ENCODE measurements around the gene USB1.
A peak's percentile ranks its signal among the peaks of the same experiment; 100 is the strongest.
"Not testable (repeated sequence)": the region's sequence is repeated elsewhere in the genome, so short reads cannot be mapped to it uniquely, and the experiment has no call there.

USB1 gene

DNA sequence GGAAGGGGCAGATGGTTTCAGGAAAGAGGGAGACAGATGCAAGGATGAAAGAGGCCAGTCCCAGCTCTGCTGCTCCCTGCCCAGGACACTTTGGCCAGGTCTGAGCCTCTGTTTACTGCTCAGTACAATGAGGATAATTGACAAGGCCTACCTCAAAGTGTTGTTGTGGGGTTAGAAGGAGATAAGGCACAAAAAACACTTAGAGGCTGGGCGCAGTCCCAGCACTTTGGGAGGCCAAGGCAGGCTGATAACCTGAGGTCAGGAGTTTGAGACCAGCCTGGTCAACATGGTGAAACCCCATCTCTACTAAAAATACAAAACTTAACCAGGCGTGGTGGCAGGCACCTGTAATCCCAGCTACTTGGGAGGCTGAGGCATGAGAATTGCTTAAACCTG is 23.1 kb upstream of the USB1 start:
- not testable (repeated sequence) for H3K9me3 Mint-ChIP-seq; H3K27ac Mint-ChIP-seq; H3K4me1 Mint-ChIP-seq (ENCODE audit: low read depth); DNase-seq (ENCODE audit: low spot score); H3K36me3 Mint-ChIP-seq (ENCODE audit: low read depth); H3K27me3 Mint-ChIP-seq (ENCODE audit: low read depth); H3K4me3 Mint-ChIP-seq

DNA sequence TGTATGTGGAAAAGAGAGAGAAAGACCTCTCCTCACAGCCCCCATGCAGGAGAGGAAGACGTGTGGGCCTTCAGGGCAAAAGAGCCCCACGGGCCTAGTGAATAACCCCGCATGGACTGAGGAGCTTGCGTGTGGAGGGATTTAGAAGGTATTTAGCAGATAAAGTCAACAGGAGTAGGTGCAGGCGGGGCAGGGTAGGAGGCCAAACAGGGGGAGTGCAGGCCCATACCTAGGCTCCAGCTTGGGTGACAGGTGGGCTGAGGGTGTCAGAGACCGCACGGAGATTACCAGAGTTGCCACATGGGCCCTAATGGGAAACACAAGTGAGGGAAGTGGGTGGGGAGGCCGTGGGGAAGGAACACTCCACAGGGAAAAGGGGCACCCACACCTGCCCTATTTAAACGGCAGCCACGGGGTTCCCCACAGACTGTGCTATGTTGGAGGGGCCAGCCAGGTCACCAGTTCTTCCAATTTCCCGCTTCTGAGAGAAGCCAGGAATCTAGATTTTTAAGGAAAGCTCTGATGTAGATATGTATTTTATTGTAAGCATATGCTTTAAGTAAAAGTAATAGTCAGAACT is 22.1 kb upstream of the USB1 start:
- Mint-ChIP-seq H3K27ac (no peak overlapping the region), H3K27me3 (ENCODE audit: low read depth) (peaks cover 3% of the 10 kb centered on the region), H3K36me3 (ENCODE audit: low read depth) (no peaks in the 10 kb centered on the region), H3K9me3 (no peaks in the 10 kb centered on the region), H3K4me1 (ENCODE audit: low read depth) (peaks cover under 1% of the 10 kb centered on the region), H3K4me3 (no peak overlapping the region)
- no peak for DNase-seq (ENCODE audit: low spot score)

DNA sequence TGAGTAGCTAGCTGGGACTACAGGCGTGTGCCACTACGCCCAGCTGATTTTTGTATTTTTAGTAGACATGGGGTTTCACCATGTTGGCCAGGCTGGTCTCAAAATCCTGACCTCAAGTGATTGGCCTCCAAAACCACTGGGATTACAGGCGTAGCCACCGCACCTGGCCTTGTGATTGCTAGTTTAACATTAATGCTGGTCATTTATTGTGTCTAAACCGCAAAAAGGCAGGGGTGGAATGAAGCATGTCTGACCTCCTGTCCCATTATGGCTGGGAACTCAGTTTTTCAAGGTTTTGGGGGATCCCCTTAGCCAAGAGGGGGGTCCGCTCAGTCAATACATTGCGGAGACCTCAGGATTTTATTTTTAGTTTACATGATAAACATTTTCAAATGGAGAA is 19.6 kb upstream of the USB1 start:
- no peak for DNase-seq (ENCODE audit: low spot score)
- Mint-ChIP-seq H3K4me1 (ENCODE audit: low read depth) (peaks cover 4% of the 10 kb centered on the region), H3K27ac (no peak overlapping the region), H3K27me3 (ENCODE audit: low read depth) (peaks cover 12% of the 10 kb centered on the region), H3K4me3 (no peak overlapping the region), H3K9me3 (no peaks in the 10 kb centered on the region), H3K36me3 (ENCODE audit: low read depth) (no peaks in the 10 kb centered on the region)

DNA sequence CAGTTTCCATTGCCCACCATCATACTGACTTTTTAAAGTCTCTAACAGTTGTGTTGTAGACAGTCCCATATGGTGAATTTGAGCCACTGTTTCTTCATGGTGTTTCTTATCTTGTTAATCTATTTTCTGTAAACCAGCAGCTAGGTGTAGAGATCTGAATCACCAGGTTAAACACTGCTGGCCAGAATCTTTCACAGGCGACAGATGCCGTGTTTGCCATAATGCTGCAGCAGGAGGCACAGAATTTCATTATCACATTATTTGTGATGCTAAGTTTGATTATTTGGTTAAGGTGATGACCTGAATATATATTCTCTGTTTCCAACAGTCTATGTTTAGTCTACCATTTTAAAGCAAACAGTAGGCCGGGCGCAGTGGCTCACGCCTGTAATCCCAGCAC is 18.8 kb upstream of the USB1 start:
- Mint-ChIP-seq H3K36me3 (ENCODE audit: low read depth) (no peaks in the 10 kb centered on the region), H3K27me3 (ENCODE audit: low read depth) (peaks cover 16% of the 10 kb centered on the region), H3K4me1 (ENCODE audit: low read depth) (peaks cover 4% of the 10 kb centered on the region), H3K27ac (no peak overlapping the region), H3K4me3 (no peak overlapping the region), H3K9me3 (no peaks in the 10 kb centered on the region)
- DNase-seq (ENCODE audit: low spot score) = no peak

DNA sequence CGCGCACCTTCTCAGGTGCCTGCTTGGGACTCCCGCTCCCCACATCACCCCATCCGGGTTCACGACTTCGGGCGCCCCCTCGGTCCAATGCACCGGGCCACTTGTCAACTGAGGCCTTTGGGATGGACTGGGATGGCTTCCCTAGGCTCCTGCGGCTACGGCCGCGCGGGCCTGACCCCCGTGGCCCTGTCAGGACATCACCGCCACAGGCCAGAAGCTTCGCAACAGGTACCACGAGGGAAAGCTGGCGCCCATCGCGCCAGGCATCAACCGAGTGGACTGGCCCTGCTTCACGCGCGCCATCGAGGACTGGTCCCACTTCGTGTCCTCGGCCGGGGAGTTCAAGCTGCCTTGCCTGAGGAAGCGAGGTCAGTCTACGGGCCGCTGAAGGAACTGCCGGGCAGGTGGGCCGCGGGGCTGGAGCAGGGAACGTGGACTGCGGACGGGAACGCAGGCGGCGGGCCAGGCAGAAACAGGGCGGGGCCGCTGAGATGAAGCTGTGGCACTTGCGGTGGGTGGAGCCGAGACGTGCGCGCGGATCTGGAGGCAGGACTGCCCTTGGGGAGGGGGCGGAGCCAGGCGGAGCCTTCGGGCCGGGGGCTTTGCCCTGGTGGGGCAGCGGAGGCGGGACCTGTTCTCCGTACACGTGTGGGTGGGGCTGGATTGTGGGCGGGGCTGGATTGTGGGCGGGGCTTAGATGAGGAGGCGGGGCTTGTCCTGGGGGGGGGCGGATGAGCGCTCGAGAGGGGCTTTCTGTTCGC is 16.6 kb upstream of the USB1 start:
- peaks cover 4% of the 10 kb centered on the region for H3K4me1 Mint-ChIP-seq (ENCODE audit: low read depth)
- H3K36me3 Mint-ChIP-seq (ENCODE audit: low read depth) = no peaks in the 10 kb centered on the region
- peaks cover 13% of the 10 kb centered on the region for H3K27me3 Mint-ChIP-seq (ENCODE audit: low read depth)
- peak overlapping the region; percentile 63 for H3K27ac Mint-ChIP-seq
- DNase-seq (ENCODE audit: low spot score) = peak; percentile 89
- peak overlapping the region; percentile 91 for H3K4me3 Mint-ChIP-seq
- H3K9me3 Mint-ChIP-seq = no peaks in the 10 kb centered on the region

DNA sequence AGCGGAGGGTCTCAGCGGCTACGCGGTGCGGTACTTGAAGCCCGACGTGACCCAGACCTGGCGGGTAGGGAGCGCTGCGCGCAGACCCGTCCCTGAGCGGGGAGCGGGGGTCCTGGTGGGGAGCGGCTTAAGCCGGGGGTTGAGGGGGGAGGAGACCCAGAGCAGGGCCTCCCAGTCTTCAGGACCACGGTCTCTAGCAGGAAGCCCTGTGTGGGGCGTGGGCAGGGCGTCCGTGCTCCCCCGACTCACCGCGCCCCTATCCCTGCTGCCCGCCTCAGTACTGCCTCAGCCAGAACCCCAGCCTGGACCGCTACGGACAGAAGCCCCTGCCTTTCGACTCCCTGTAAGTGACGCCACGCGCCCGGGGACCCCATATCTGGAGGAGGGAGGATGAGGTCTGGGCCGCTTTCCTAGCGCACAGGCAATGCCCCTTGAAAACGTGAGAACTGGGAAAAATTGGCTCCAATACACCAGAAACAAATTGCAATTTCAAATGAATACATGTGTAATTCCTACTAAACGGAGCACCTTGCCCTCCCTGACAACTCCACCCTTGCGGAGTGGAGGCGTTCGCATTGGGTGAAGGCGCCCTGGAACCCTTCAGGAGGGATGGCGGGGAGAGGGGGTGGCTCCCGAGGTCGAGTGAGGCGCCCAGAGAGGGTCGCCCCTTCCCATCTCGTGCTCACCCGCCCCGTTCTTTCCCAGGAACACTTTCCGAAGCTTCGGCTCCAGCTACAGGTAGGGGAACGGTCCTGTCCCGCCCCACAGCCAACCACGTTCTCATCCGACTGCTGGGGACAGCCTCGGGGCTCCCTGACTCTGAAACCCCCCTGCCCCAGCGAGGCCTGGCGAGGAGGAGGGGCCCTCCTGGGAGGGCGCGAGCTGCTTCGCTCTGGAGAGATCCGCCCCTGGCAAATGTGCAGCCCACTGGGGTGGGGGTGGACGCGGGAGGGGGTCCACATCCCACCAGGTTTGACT is 15.7 kb upstream of the USB1 start:
- peaks cover 13% of the 10 kb centered on the region for H3K27me3 Mint-ChIP-seq (ENCODE audit: low read depth)
- no peaks in the 10 kb centered on the region for H3K36me3 Mint-ChIP-seq (ENCODE audit: low read depth)
- no peaks in the 10 kb centered on the region for H3K9me3 Mint-ChIP-seq
- H3K27ac Mint-ChIP-seq = peak overlapping the region; percentile 63
- peak overlapping the region; percentile 91 for H3K4me3 Mint-ChIP-seq
- H3K4me1 Mint-ChIP-seq (ENCODE audit: low read depth) = peaks cover 4% of the 10 kb centered on the region
- no peak for DNase-seq (ENCODE audit: low spot score)

DNA sequence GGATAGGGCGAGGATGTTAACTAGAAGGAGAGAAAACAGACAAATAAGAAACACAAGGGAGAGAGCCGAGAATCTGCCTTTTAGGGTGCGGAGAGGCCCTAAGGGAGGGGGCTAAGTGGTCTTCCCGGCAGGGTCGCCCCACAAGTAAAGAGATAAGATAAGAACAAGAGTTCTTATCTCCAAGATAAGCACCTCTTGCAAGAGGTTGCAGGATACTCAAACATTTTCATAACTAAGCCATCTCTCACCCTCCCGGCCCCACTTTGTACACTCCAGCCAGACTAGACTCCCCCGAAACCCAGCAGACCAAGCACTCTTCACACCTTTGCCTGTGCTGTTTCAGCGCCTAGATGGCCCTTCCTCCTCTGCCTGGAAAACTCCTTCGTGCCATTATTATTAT is 15.0 kb upstream of the USB1 start:
- H3K9me3 Mint-ChIP-seq = no peaks in the 10 kb centered on the region
- H3K27ac Mint-ChIP-seq = no peak overlapping the region
- H3K36me3 Mint-ChIP-seq (ENCODE audit: low read depth) = no peaks in the 10 kb centered on the region
- H3K27me3 Mint-ChIP-seq (ENCODE audit: low read depth) = peaks cover 13% of the 10 kb centered on the region
- peaks cover 4% of the 10 kb centered on the region for H3K4me1 Mint-ChIP-seq (ENCODE audit: low read depth)
- no peak for DNase-seq (ENCODE audit: low spot score)
- H3K4me3 Mint-ChIP-seq = peak overlapping the region; percentile 32

DNA sequence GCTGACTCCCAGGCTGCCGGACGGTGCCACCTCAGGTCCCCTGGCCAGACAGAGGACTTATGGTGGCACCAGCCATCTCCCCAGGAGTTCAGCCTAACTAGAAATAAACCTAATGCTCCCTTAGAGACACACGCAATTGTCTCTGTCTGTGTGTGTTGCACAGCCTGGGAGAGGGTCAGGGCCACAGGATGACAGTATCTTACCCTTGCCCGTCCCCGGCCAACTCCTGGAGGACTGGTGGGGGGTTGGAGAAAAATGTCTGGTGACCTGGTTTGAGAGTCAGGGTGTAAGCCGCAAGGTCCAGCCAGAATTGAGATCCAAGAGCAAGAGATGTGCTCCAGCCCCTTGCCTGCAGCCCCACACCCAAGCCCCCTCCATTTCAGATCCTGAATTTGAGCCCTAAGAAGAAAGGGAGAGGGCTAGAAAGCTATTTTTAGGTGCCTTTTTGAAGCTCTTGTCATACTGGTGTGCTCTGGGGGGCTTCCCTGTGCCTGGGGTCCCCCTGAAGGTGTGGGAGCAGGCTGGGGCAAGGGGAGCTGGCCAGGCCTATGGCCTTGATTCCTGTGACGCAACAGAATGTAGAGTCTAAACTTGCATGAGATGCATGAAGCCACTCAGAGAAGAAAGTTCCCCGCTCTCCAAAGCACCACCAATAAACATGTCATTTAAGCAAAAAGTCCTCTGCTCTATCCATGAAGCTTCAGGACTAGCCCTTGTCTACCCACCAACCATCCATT is 13.6 kb upstream of the USB1 start:
- H3K27me3 Mint-ChIP-seq (ENCODE audit: low read depth) = peaks cover 13% of the 10 kb centered on the region
- H3K27ac Mint-ChIP-seq = no peak overlapping the region
- H3K36me3 Mint-ChIP-seq (ENCODE audit: low read depth) = peaks cover under 1% of the 10 kb centered on the region
- H3K4me3 Mint-ChIP-seq = no peak overlapping the region
- DNase-seq (ENCODE audit: low spot score) = no peak
- no peaks in the 10 kb centered on the region for H3K9me3 Mint-ChIP-seq
- H3K4me1 Mint-ChIP-seq (ENCODE audit: low read depth) = peaks cover 4% of the 10 kb centered on the region

DNA sequence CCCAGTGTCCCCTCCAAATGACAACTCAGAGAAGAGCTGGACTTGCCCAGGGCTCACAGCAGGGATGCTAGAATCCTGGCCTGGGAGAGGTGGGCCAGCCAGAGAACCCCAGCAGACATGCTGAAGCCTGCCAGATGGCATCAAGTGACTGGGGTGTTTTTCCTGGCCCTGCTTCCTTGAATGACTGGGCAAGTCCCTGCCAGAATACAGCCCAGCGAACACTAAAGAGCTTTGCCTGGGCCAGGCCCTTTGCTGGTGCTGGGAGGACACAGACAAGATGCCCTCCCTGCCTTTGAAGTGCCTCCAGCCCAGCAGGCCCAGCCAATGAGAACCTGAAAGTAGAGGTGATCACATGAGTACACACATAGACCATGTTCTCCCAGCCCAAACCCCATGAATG is 12.3 kb upstream of the USB1 start:
- Mint-ChIP-seq H3K4me1 (ENCODE audit: low read depth) (peaks cover 4% of the 10 kb centered on the region), H3K4me3 (no peak overlapping the region), H3K27ac (no peak overlapping the region), H3K36me3 (ENCODE audit: low read depth) (peaks cover 4% of the 10 kb centered on the region), H3K9me3 (no peaks in the 10 kb centered on the region), H3K27me3 (ENCODE audit: low read depth) (peaks cover 13% of the 10 kb centered on the region)
- DNase-seq (ENCODE audit: low spot score) = no peak

DNA sequence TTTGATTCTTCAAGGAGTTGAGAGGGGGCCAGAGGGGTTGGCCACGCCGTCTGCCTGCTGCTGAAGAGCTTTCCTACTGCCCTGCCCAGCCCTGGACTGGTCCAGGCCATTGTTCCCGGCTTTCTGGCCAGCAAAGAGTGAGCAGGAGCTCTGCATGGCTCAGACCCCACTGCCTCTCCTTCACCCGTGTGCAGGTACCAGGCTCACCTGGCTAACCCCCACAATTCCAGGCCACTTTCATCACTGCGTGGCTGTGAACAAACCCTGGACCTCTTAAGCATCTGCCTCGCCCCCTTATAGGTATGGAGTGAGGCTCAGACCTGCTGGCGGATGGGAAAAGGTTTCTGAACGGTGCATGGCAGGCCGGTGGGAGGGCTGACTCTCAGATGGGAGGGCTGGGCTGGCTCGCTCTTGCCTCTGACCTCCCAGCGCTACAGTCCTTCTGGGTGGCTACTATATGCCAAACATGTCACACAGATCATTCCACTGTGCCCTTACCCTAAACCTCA is 9.6 kb upstream of the USB1 start:
- Mint-ChIP-seq H3K4me1 (ENCODE audit: low read depth) (peaks cover 17% of the 10 kb centered on the region), H3K4me3 (no peak overlapping the region), H3K27ac (no peak overlapping the region), H3K9me3 (no peaks in the 10 kb centered on the region), H3K36me3 (ENCODE audit: low read depth) (peaks cover 23% of the 10 kb centered on the region), H3K27me3 (ENCODE audit: low read depth) (peaks cover 4% of the 10 kb centered on the region)
- DNase-seq (ENCODE audit: low spot score) = no peak

DNA sequence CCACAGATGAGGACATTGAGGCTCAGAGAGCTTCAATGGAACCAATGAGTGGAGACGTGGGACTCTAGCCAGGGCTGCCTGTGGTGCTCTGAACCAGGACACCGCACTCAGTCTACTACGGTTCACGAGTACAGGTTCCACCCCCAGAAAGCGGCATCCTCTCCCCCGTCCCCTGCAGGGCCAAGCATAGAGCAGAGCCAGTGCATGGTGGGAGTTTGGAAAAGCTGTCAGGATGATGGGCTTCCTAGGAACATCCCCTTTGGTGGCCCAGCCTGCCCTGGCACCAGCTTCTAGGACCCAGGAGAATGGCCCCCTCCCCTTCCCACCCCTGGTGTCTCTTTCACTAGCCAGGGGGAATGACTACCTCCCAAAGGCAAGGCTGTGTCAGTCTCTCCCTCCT is 9.1 kb upstream of the USB1 start:
- H3K27ac Mint-ChIP-seq = no peak overlapping the region
- no peak overlapping the region for H3K4me3 Mint-ChIP-seq
- no peaks in the 10 kb centered on the region for H3K27me3 Mint-ChIP-seq (ENCODE audit: low read depth)
- no peak for DNase-seq (ENCODE audit: low spot score)
- H3K9me3 Mint-ChIP-seq = no peaks in the 10 kb centered on the region
- H3K36me3 Mint-ChIP-seq (ENCODE audit: low read depth) = peaks cover 26% of the 10 kb centered on the region
- H3K4me1 Mint-ChIP-seq (ENCODE audit: low read depth) = peaks cover 17% of the 10 kb centered on the region

DNA sequence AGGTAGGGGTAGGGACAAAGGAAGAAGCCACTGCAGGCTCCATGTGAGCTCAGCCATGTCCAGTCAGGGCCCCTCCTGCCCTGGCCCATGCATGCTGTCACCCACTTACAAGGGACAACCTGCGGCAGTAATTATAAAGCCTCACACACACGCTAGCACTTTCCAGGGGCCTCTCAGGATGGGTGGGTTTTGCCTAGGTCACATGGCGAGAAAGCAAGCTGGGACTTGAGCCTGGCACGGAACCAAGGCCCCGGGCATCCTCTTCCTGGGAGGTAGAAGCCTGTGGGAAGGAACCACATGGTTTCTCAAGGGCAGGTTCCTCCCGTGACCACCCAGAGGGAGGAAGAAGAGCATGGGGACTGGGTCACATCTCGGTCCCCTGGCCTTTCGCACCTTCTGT is 7.8 kb upstream of the USB1 start:
- Mint-ChIP-seq H3K4me3 (no peak overlapping the region), H3K4me1 (ENCODE audit: low read depth) (peaks cover 27% of the 10 kb centered on the region), H3K27ac (no peak overlapping the region)

DNA sequence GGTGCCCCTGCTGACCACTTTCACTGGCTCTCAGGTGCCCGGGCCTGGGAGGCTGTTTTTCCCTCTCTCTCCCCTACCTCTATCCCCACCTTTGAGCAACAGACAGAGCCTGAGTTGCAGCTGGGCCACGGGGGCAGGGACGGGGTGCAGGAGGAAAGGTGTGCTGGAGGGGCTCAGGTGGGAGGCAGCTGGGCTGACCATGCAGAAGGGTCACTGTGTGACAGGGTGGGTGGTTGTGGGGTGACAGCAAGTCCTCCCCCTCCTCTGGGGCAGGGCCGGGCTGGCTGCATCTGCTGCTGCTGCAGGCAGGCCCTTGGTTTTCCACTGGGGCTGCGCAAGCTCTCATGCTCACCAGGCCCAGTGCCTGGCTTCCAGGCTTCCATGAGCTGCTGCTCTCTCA is 7.3 kb upstream of the USB1 start:
- H3K4me3 Mint-ChIP-seq = no peak overlapping the region
- H3K27me3 Mint-ChIP-seq (ENCODE audit: low read depth) = no peaks in the 10 kb centered on the region
- H3K4me1 Mint-ChIP-seq (ENCODE audit: low read depth) = peaks cover 32% of the 10 kb centered on the region
- H3K9me3 Mint-ChIP-seq = no peaks in the 10 kb centered on the region
- no peak for DNase-seq (ENCODE audit: low spot score)
- peaks cover 37% of the 10 kb centered on the region for H3K36me3 Mint-ChIP-seq (ENCODE audit: low read depth)
- no peak overlapping the region for H3K27ac Mint-ChIP-seq

More for the DNA sequence above, 7.8 kb upstream of the USB1 start:
- Mint-ChIP-seq H3K36me3 (ENCODE audit: low read depth) (peaks cover 36% of the 10 kb centered on the region), H3K9me3 (no peaks in the 10 kb centered on the region), H3K27me3 (ENCODE audit: low read depth) (no peaks in the 10 kb centered on the region)
- DNase-seq (ENCODE audit: low spot score) = no peak

Measured in T-helper 2 cell treated with Interferon-gamma antibody and Interleukin-4, amounts not matched to agents 5 μg/mL and 100 μg/mL, for 36 hours (primary cell).